Measurements from ENCODE around the gene SPATA31D1. TPM values are rescaled to one million over a fixed set of nuclear protein-coding genes. Genes with fewer than 3 reads are reported as not detected.

Gene SPATA31D1
- total RNA-seq, 2 donors from 2014 or later = not detected

- Histone ChIP-seq H3K36me3 (no peaks in the 10 kb centered on the region), H3K9me3 (no peaks in the 10 kb centered on the region), H3K27me3 (replicated peaks; ENCODE audit: insufficient read depth) (no peaks in the 10 kb centered on the region), H3K4me1 (ENCODE audit: control insufficient read depth in 1 of 2, low read depth in 2 of 2) (no peaks in the 10 kb centered on the region), H3K4me3 (no peak overlapping the region), H3K27ac (no peak overlapping the region)
- ATAC-seq (ENCODE audit: insufficient number of reproducible peaks, low FRiP score, low read depth) (no peak), DNase-seq (ENCODE audit: low spot score) (no peak)
- TF ChIP-seq CTCF (IDR thresholded peaks at IDR 0.05) = no peak
Measured at GRCh38 chr9:82012276-82012675, 23.7 kb downstream of the SPATA31D1 start.

- Histone ChIP-seq H3K27me3 (replicated peaks; ENCODE audit: insufficient read depth) (no peaks in the 10 kb centered on the region), H3K36me3 (no peaks in the 10 kb centered on the region), H3K4me1 (ENCODE audit: control insufficient read depth in 1 of 2, low read depth in 2 of 2) (peaks cover 0 to 5% of the 10 kb centered on the region in 2 donors), H3K27ac (no peak overlapping the region), H3K4me3 (no peak overlapping the region), H3K9me3 (no peaks in the 10 kb centered on the region)
- no peak for TF ChIP-seq CTCF (IDR thresholded peaks at IDR 0.05)
- ATAC-seq (ENCODE audit: insufficient number of reproducible peaks, low FRiP score, low read depth) = no peak
- DNase-seq (ENCODE audit: low spot score) = no peak
Measured at GRCh38 chr9:82020331-82020730, 31.8 kb downstream of the SPATA31D1 start.

- peaks cover 0 to 5% of the 10 kb centered on the region in 2 donors for H3K4me1 ChIP-seq (ENCODE audit: control insufficient read depth in 1 of 2, low read depth in 2 of 2)
- no peaks in the 10 kb centered on the region for H3K9me3 ChIP-seq
- TF ChIP-seq CTCF (IDR thresholded peaks at IDR 0.05) = no peak
- H3K4me3 ChIP-seq = no peak overlapping the region
- DNase-seq (ENCODE audit: low spot score) (no peak), ATAC-seq (ENCODE audit: insufficient number of reproducible peaks, low FRiP score, low read depth) (no peak)
- H3K36me3 ChIP-seq = no peaks in the 10 kb centered on the region
- H3K27ac ChIP-seq = no peak overlapping the region
- H3K27me3 ChIP-seq (replicated peaks; ENCODE audit: insufficient read depth) = no peaks in the 10 kb centered on the region
Measured at GRCh38 chr9:82021198-82021597, 32.6 kb downstream of the SPATA31D1 start.

GRCh38 chr9:82022121-82022520 is 33.5 kb downstream of the SPATA31D1 start:
- H3K27me3 ChIP-seq (replicated peaks; ENCODE audit: insufficient read depth) = no peaks in the 10 kb centered on the region
- no peak for ATAC-seq (ENCODE audit: insufficient number of reproducible peaks, low FRiP score, low read depth)
- no peak overlapping the region for H3K4me3 ChIP-seq
- no peaks in the 10 kb centered on the region for H3K9me3 ChIP-seq
- H3K36me3 ChIP-seq = no peaks in the 10 kb centered on the region
- no peak overlapping the region for H3K27ac ChIP-seq
- no peak for TF ChIP-seq CTCF (IDR thresholded peaks at IDR 0.05)
- no peak for DNase-seq (ENCODE audit: low spot score)
- peaks cover 0 to 5% of the 10 kb centered on the region in 2 donors for H3K4me1 ChIP-seq (ENCODE audit: control insufficient read depth in 1 of 2, low read depth in 2 of 2)

GRCh38 chr9:82024908-82025307 is 36.3 kb downstream of the SPATA31D1 start:
- H3K9me3 ChIP-seq = no peaks in the 10 kb centered on the region
- ATAC-seq (ENCODE audit: insufficient number of reproducible peaks, low FRiP score, low read depth) (no peak), DNase-seq (ENCODE audit: low spot score) (no peak)
- H3K4me1 ChIP-seq (ENCODE audit: control insufficient read depth in 1 of 2, low read depth in 2 of 2) = peaks cover 0 to 5% of the 10 kb centered on the region in 2 donors
- H3K27ac ChIP-seq = no peak overlapping the region
- TF ChIP-seq CTCF (IDR thresholded peaks at IDR 0.05) = no peak
- H3K36me3 ChIP-seq = no peaks in the 10 kb centered on the region
- no peaks in the 10 kb centered on the region for H3K27me3 ChIP-seq (replicated peaks; ENCODE audit: insufficient read depth)
- no peak overlapping the region for H3K4me3 ChIP-seq
